Fibroblast of villous mesenchyme (primary cell): Measurements from ENCODE around the gene GSG1. TPM values are rescaled to one million over a fixed set of nuclear protein-coding genes. Genes with fewer than 3 reads are reported as not detected.
A peak's percentile ranks its signal among the peaks of the same experiment; 100 is the strongest.

Experiments
- DNase-seq: peaks from one replicate; pipeline ENCODE4 v3.0.0-alpha.2; 2010; ENCODE audit warnings: low read depth
- H3K4me3 ChIP-seq: 2 replicates; pipeline ENCODE4 v1.5.1; 2011; ENCODE audit warnings: low read depth, mild to moderate bottlenecking, low read length
- CTCF ChIP-seq: IDR thresholded peaks from 2 replicates; pipeline ENCODE4 v1.5.1; 2012; ENCODE audit warnings: low read depth, mild to moderate bottlenecking, low read length; ENCODE audit not compliant: insufficient read depth
- total RNA-seq: library from RNA; depleted of rRNA; stranded (reverse); fragments of >200 nt; gene quantifications from 2 replicates; pipeline ENCODE4 v1.2.3, GENCODE V29; 2012

GSG1 gene
- 0.32 and 11.2 TPM in 2 replicates for total RNA-seq

- DNase-seq, result no peak
- no peak for TF ChIP-seq CTCF
- H3K4me3 ChIP-seq, result no peak within 1 kb of the TSS
These were observed at the start of gene GSG1 for GRCh38 chr12:13103391-13104033. Gene GSG1, minus strand, starts transcription at chr12:13103667. Its CDS starts 155 bp downstream, at chr12:13103512.

- DNase-seq, result no peak
- no peak for TF ChIP-seq CTCF
- no peak overlapping the region for H3K4me3 ChIP-seq
These were observed 49.7 kb upstream of the GSG1 start for GRCh38 chr12:13153180-13153579.

- TF ChIP-seq CTCF, result no peak
- DNase-seq, result no peak
- no peak overlapping the region for H3K4me3 ChIP-seq
These were observed 49.3 kb upstream of the GSG1 start for GRCh38 chr12:13152756-13153155.

- DNase-seq, result peak; percentile 26
- H3K4me3 ChIP-seq, result no peak overlapping the region
- no peak for TF ChIP-seq CTCF
These were observed 48.8 kb upstream of the GSG1 start for GRCh38 chr12:13152281-13152680.

- no peak overlapping the region for H3K4me3 ChIP-seq
- TF ChIP-seq CTCF, result no peak
- no peak for DNase-seq
These were observed 45.9 kb upstream of the GSG1 start for GRCh38 chr12:13149411-13149810.

- no peak for TF ChIP-seq CTCF
- DNase-seq, result no peak
These were observed 45.0 kb upstream of the GSG1 start for GRCh38 chr12:13148485-13148847.

More at GRCh38 chr12:13148485-13148847, 45.0 kb upstream of the GSG1 start:
- H3K4me3 ChIP-seq, result no peak overlapping the region
